BJ (cell line): ENCODE results near the gene DNAH1. TPM values are rescaled to one million over a fixed set of nuclear protein-coding genes. Genes with fewer than 3 reads are reported as not detected.

Experiments used
- CTCF ChIA-PET: fragments of 350-600 bp; formaldehyde crosslinking; extraction: SDS; loops from one replicate; lab custom pipeline; 2021; ENCODE audit warnings: antibody characterized with exemption, inconsistent platforms; lab: Yijun Ruan, JAX
- POLR2A ChIA-PET: fragments of 300-600 bp; sonication (Branson Sonifier 250); formaldehyde crosslinking; extraction: SDS; loops from one replicate; lab custom pipeline; 2021; ENCODE audit warnings: antibody characterized with exemption; lab: Charles Lee
- DNase-seq: peaks from one replicate; pipeline ENCODE4 v3.0.0-alpha.2; 2011; ENCODE audit warnings: low read depth
- H3K27me3 ChIP-seq: 2 replicates; pipeline ENCODE4 v1.6.0; 2011; ENCODE audit warnings: low read length; ENCODE audit not compliant: control insufficient read depth, insufficient read depth
- H3K36me3 ChIP-seq: 2 replicates; pipeline ENCODE4 v1.5.1; 2011; ENCODE audit warnings: low read length; ENCODE audit not compliant: control insufficient read depth, insufficient read depth
- H3K4me3 ChIP-seq: 2 replicates; pipeline ENCODE4 v1.5.1; 2011; ENCODE audit warnings: low read depth, mild to moderate bottlenecking, control low read depth, low read length
- CTCF ChIP-seq: IDR thresholded peaks from 2 replicates; pipeline ENCODE4 v1.5.1; 2011; ENCODE audit warnings: low read depth, mild to moderate bottlenecking, control low read depth, inconsistent platforms, low read length, moderate library complexity; ENCODE audit not compliant: insufficient read depth
- polyA plus RNA-seq: library from polyadenylated mRNA; depleted of rRNA; stranded (reverse); fragments of >200 nt; gene quantifications from 2 replicates; pipeline ENCODE4 v1.2.3, GENCODE V29; 2011

DNAH1 gene
- polyA plus RNA-seq, 1 experiment = 4.8 TPM

- H3K4me3 ChIP-seq = no peak overlapping the region
- CTCF ChIA-PET = no interaction called here
- H3K36me3 ChIP-seq = peaks cover 56% of the 10 kb centered on the region
- no peaks in the 10 kb centered on the region for H3K27me3 ChIP-seq
- TF ChIP-seq CTCF = no peak
- POLR2A ChIA-PET = no interaction called here
- no peak for DNase-seq
Observed at GRCh38 chr3:52403271-52403841, 87.2 kb downstream of the DNAH1 start.

DNA sequence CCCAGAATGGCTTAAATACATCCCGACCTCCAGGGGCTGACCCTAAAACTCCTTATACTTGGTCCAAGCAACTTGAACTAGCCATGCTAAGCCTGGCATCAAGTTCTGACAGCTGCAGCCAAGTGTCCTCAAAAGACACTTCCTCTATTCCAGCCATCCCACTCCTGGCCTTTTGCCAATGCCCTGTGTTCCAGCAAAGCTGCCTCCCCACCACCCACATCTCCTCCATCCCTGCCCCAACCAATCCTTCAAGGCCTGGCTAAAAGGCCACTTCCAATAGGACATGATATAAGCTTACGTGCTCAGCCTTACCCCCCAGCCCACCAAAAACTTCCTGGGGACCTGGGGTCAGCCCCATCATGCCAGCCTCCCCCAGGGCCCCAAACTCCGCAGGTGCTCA lies 87.8 kb downstream of the DNAH1 start:
- no peak for DNase-seq
- CTCF ChIA-PET = no interaction called here
- H3K36me3 ChIP-seq = peaks cover 57% of the 10 kb centered on the region

DNA sequence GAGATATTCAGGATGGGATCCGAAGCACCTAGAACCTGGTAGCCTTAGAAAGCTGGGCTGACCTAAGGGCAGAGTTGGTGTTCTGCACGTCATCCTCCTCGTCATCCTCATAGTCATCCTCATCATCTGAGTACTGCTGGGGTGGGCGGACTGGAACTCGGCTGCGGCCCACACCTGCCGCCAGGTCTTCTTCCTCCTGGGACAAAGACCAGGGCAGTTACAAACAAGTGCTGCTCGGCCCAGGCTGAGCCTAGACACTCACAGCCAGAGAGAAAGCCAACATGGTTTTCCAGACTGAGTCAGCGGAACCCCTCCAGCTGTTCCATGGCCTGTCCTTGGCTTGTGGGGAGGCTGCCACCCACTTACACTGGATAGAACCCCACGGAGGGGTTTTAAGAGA lies 88.3 kb downstream of the DNAH1 start:
- Histone ChIP-seq H3K4me3 (no peak overlapping the region), H3K36me3 (peaks cover 57% of the 10 kb centered on the region), H3K27me3 (no peaks in the 10 kb centered on the region)
- no peak for TF ChIP-seq CTCF
- DNase-seq = no peak
- ChIA-PET POLR2A (no interaction called here), CTCF (interaction anchor here (0.9 kb wide), 1 partner anchor 20 kb away, joined by 3 read pairs; no protein-coding TSS in a partner anchor)

More for the DNA sequence above, 87.8 kb downstream of the DNAH1 start:
- POLR2A ChIA-PET = no interaction called here
- H3K4me3 ChIP-seq = no peak overlapping the region
- H3K27me3 ChIP-seq = no peaks in the 10 kb centered on the region
- TF ChIP-seq CTCF = no peak

DNA sequence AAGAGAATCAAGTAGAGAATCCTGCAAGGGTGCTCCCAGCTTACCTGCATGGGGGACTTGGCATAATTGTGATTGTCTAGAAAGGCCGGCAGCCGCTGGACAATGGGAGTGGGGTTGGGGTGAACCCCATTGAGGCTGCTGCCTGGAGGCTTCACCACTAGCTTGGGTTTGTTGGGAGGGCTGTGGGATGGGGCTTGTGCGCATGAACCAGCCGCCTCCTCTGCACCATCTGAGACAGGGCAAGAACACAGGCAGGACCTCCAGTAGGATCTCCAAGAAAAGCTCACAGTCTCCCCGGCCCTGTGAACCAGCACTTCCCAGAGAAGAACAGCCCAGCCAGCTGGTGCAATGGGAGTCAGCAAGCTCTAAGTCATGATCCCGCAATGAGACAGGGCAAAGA lies 88.9 kb downstream of the DNAH1 start:
- ChIA-PET CTCF (interaction anchor here (0.9 kb wide), 1 partner anchor 20 kb away, joined by 3 read pairs; no protein-coding TSS in a partner anchor), POLR2A (interaction anchor here (0.6 kb wide), 1 partner anchor 111 kb away, joined by 3 read pairs; no protein-coding TSS in a partner anchor)
- DNase-seq = no peak
- Histone ChIP-seq H3K4me3 (no peak overlapping the region), H3K27me3 (no peaks in the 10 kb centered on the region), H3K36me3 (peaks cover 57% of the 10 kb centered on the region)
- no peak for TF ChIP-seq CTCF

- POLR2A ChIA-PET = interaction anchor here (0.6 kb wide), 1 partner anchor 111 kb away, joined by 3 read pairs; no protein-coding TSS in a partner anchor
- H3K4me3 ChIP-seq = no peak overlapping the region
- CTCF ChIA-PET = interaction anchor here (0.9 to 1.5 kb wide), 2 partner anchors 16 to 21 kb away, joined by 3 read pairs; no protein-coding TSS in a partner anchor
- H3K36me3 ChIP-seq = peaks cover 57% of the 10 kb centered on the region
- H3K27me3 ChIP-seq = no peaks in the 10 kb centered on the region
- TF ChIP-seq CTCF = no peak
- DNase-seq = no peak
Observed at GRCh38 chr3:52405601-52406110, 89.5 kb downstream of the DNAH1 start.
